ENCODE measurements around the gene MPRIP.

The MPRIP gene

DNA sequence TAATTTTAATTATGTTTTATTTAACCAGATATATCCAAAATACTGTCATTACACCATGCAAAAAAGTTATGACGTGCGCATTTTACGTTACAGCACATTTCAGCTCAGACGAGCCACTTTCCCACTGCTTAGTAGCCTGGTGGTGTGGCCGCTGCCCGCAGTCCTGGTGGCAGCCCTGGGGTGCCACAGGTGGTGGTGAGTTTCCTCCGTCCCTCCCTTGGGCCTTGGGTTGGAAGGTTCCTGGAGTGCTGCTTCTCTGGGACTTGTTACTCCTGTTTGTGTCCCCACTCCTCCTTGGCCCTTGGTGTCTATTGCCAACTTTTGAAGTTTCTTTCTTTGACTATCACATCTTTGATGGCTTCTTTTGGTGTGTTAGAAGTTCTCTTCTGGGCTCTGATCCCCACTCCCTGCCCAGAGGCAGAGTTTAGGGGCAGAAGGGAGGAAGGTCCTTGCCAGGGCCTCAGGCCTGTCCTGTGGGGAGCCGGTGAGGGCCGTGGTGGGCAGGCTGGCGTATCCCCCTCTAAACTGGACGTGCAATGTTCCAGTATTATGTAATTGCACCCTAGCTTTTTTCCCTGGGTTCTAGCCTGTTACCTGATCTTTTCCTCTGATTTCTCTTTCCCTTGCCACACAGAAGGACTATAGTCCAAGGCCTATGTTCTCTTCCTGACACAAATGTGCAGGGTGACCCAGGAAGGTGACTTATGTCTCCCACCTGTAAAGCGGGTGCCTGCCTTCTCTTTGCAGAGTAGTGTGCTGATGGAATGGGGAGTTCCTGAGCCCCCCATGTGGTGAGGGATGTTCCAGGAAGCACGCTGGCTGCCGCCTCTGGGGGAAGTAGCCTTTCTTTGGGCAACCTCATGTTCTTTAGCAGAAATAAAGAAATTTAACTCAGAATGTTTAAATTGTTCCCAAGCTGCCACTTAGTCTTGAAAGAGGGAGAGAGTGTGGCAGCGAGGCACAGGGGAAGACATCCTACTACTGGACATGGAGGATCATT, 8.4 kb downstream of the MPRIP start:
- Histone ChIP-seq H3K4me1 (ENCODE audit: insufficient read depth, low read length) (no peaks in the 10 kb centered on the region), H3K27me3 (ENCODE audit: insufficient read depth, low read length) (no peaks in the 10 kb centered on the region), H3K9me3 (ENCODE audit: insufficient read depth, low read depth, low read length) (no peaks in the 10 kb centered on the region), H3K4me3 (ENCODE audit: low read length) (no peak overlapping the region), H3K9ac (ENCODE audit: low read depth, low read length) (no peak overlapping the region), H3K36me3 (ENCODE audit: insufficient read depth, low read depth, low read length) (no peaks in the 10 kb centered on the region), H3K27ac (ENCODE audit: low read length) (no peak overlapping the region)

GRCh38 chr17:17051380-17051779, 9.1 kb downstream of the MPRIP start:
- no peaks in the 10 kb centered on the region for H3K9me3 ChIP-seq (ENCODE audit: insufficient read depth, low read depth, low read length)
- no peak overlapping the region for H3K9ac ChIP-seq (ENCODE audit: low read depth, low read length)
- H3K27ac ChIP-seq (ENCODE audit: low read length) = no peak overlapping the region
- no peak overlapping the region for H3K4me3 ChIP-seq (ENCODE audit: low read length)
- H3K36me3 ChIP-seq (ENCODE audit: insufficient read depth, low read depth, low read length) = no peaks in the 10 kb centered on the region
- no peaks in the 10 kb centered on the region for H3K27me3 ChIP-seq (ENCODE audit: insufficient read depth, low read length)
- no peaks in the 10 kb centered on the region for H3K4me1 ChIP-seq (ENCODE audit: insufficient read depth, low read length)

DNA sequence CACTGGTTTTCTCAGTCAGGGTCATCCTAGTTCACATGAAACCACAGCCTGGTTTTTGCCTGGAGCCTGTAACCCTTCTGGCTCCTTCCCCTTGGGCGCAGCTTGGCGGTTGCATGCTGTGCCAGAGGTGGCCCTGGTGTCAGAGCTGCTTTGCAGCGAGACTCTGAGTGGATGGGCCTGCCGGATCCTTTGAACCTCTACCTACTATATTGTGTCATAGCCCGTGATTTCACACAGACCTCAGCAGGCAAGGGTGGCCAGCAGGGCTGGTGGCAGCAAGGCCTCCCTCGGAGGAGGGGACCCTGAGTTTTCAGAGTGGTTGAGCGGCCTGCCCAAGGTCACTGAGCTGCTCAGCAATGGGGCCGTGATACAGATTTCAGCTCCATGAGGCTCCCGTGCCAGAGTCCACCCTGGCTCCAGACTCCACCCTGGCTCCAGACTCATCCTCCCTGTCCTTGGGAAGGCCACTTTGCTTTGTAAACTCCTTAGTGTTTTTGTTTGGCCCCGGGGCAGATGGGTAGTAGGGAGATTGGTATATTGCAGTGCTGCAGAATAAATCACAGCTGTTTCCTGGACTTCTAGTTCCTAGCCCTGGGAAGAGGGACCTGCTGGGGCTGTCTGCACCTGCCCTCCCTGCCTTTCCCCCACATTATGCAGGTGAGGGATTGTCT, 9.7 kb downstream of the MPRIP start:
- no peak overlapping the region for H3K9ac ChIP-seq (ENCODE audit: low read depth, low read length)
- H3K36me3 ChIP-seq (ENCODE audit: insufficient read depth, low read depth, low read length) = no peaks in the 10 kb centered on the region
- H3K4me1 ChIP-seq (ENCODE audit: insufficient read depth, low read length) = no peaks in the 10 kb centered on the region
- H3K27me3 ChIP-seq (ENCODE audit: insufficient read depth, low read length) = no peaks in the 10 kb centered on the region
- H3K9me3 ChIP-seq (ENCODE audit: insufficient read depth, low read depth, low read length) = no peaks in the 10 kb centered on the region
- H3K4me3 ChIP-seq (ENCODE audit: low read length) = no peak overlapping the region
- no peak overlapping the region for H3K27ac ChIP-seq (ENCODE audit: low read length)

DNA sequence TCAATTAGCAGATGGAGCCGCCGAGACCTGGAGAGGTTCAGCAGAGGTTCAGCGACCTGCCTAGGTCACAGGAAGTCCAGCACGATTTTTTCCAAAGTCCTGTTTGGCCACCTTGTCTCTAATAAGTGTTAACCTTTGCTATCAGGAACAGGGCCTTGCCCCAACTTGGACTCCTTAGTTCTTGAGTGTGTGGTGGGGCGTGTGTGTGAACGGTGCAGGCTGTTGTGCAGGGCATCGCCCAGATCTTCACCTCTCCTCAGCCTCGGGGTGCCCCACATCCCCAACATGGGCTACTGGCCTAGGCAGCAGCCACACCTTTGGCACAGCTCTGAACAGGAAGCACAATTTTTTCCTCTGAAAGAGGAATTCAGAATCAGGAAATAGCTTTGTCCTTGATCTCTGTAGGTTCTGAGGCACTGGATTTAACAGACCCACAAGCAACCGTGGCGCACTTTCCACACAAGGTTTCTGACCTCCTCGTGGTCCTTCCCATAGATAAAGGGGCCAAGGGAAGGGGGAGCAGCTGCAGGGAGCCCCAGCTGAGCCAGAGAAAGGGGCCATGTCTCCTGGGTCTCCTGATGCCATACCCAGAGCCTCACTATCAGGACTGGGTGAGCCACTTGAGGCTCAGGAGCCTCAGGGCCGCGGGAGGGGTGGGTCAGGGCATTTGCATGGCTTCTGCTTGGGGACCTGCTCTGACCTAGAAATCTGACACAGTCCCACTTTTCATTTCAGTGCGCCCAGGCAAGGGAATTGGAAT, 10.4 kb downstream of the MPRIP start:
- Histone ChIP-seq H3K27me3 (ENCODE audit: insufficient read depth, low read length) (no peaks in the 10 kb centered on the region), H3K9ac (ENCODE audit: low read depth, low read length) (no peak overlapping the region), H3K27ac (ENCODE audit: low read length) (no peak overlapping the region), H3K9me3 (ENCODE audit: insufficient read depth, low read depth, low read length) (no peaks in the 10 kb centered on the region), H3K36me3 (ENCODE audit: insufficient read depth, low read depth, low read length) (no peaks in the 10 kb centered on the region), H3K4me1 (ENCODE audit: insufficient read depth, low read length) (no peaks in the 10 kb centered on the region), H3K4me3 (ENCODE audit: low read length) (no peak overlapping the region)

DNA sequence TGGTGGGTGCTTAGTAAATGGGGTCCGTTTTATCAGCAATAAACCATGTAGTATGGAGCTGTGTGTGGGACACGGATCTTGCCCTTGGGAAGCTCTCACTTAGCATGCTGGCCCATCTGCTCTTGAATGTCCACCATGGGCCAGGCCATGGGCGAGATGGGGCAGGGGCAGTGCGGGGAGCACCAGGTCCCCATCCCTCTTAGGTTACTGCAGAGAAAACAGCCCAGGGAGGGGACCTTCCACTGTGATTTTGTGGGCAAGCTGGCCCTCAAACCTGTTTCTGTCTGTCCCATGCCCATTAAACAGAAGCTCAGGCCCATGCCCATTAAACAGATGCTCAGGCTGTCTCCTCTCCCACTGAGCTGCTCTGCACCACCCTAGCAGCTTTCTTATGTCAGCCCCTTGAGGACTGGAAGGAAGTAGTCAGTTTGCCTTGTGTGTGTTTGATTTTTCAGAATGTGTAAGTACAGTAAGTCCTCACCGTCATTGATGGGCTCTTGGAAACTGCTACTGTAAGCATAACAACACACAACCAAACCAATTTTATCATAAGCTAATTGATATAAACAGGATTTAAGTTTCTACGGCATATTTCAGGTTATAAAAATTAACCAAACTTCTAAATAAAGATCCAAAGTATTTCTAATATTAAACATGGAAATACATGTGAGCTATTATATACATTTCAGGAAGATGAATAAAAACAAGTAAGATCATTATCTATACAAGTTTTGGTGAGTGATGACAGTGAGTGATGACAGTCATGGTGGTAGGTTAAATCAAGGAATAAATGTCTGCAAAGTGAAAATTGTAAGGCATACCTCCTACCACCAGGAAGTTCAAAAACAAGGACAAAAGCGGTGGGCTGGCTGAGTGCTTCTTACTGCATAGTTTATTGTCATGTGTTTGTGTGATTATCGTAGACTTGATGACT, 11.5 kb downstream of the MPRIP start:
- Histone ChIP-seq H3K9ac (ENCODE audit: low read depth, low read length) (no peak overlapping the region), H3K4me1 (ENCODE audit: insufficient read depth, low read length) (no peaks in the 10 kb centered on the region), H3K4me3 (ENCODE audit: low read length) (no peak overlapping the region), H3K9me3 (ENCODE audit: insufficient read depth, low read depth, low read length) (no peaks in the 10 kb centered on the region), H3K27ac (ENCODE audit: low read length) (no peak overlapping the region), H3K36me3 (ENCODE audit: insufficient read depth, low read depth, low read length) (no peaks in the 10 kb centered on the region), H3K27me3 (ENCODE audit: insufficient read depth, low read length) (no peaks in the 10 kb centered on the region)

- H3K9me3 ChIP-seq (ENCODE audit: insufficient read depth, low read depth, low read length) = no peaks in the 10 kb centered on the region
- H3K27ac ChIP-seq (ENCODE audit: low read length) = no peak overlapping the region
Measured at GRCh38 chr17:17054636-17055035, 12.4 kb downstream of the MPRIP start.

GRCh38 chr17:17055286-17056155, 13.3 kb downstream of the MPRIP start:
- H3K4me3 ChIP-seq (ENCODE audit: low read length) = no peak overlapping the region
- H3K27ac ChIP-seq (ENCODE audit: low read length) = no peak overlapping the region
- H3K36me3 ChIP-seq (ENCODE audit: insufficient read depth, low read depth, low read length) = no peaks in the 10 kb centered on the region
- no peaks in the 10 kb centered on the region for H3K9me3 ChIP-seq (ENCODE audit: insufficient read depth, low read depth, low read length)
- H3K4me1 ChIP-seq (ENCODE audit: insufficient read depth, low read length) = no peaks in the 10 kb centered on the region
- no peak overlapping the region for H3K9ac ChIP-seq (ENCODE audit: low read depth, low read length)
- no peaks in the 10 kb centered on the region for H3K27me3 ChIP-seq (ENCODE audit: insufficient read depth, low read length)

More at GRCh38 chr17:17054636-17055035, 12.4 kb downstream of the MPRIP start:
- Histone ChIP-seq H3K9ac (ENCODE audit: low read depth, low read length) (no peak overlapping the region), H3K27me3 (ENCODE audit: insufficient read depth, low read length) (no peaks in the 10 kb centered on the region), H3K36me3 (ENCODE audit: insufficient read depth, low read depth, low read length) (no peaks in the 10 kb centered on the region), H3K4me1 (ENCODE audit: insufficient read depth, low read length) (no peaks in the 10 kb centered on the region), H3K4me3 (ENCODE audit: low read length) (no peak overlapping the region)

- H3K4me3 ChIP-seq (ENCODE audit: low read length) = no peak overlapping the region
- no peak overlapping the region for H3K9ac ChIP-seq (ENCODE audit: low read depth, low read length)
- no peaks in the 10 kb centered on the region for H3K36me3 ChIP-seq (ENCODE audit: insufficient read depth, low read depth, low read length)
- no peak overlapping the region for H3K27ac ChIP-seq (ENCODE audit: low read length)
- no peaks in the 10 kb centered on the region for H3K27me3 ChIP-seq (ENCODE audit: insufficient read depth, low read length)
- H3K9me3 ChIP-seq (ENCODE audit: insufficient read depth, low read depth, low read length) = no peaks in the 10 kb centered on the region
- no peaks in the 10 kb centered on the region for H3K4me1 ChIP-seq (ENCODE audit: insufficient read depth, low read length)
Measured at GRCh38 chr17:17056156-17056539, 13.9 kb downstream of the MPRIP start.

- Histone ChIP-seq H3K27ac (ENCODE audit: low read length) (no peak overlapping the region), H3K27me3 (ENCODE audit: insufficient read depth, low read length) (no peaks in the 10 kb centered on the region), H3K4me3 (ENCODE audit: low read length) (no peak overlapping the region), H3K4me1 (ENCODE audit: insufficient read depth, low read length) (no peaks in the 10 kb centered on the region), H3K36me3 (ENCODE audit: insufficient read depth, low read depth, low read length) (no peaks in the 10 kb centered on the region), H3K9ac (ENCODE audit: low read depth, low read length) (no peak overlapping the region), H3K9me3 (ENCODE audit: insufficient read depth, low read depth, low read length) (no peaks in the 10 kb centered on the region)
Measured at GRCh38 chr17:17057057-17057551, 14.8 kb downstream of the MPRIP start.

GRCh38 chr17:17058304-17058703, 16.0 kb downstream of the MPRIP start:
- no peak overlapping the region for H3K9ac ChIP-seq (ENCODE audit: low read depth, low read length)
- H3K4me1 ChIP-seq (ENCODE audit: insufficient read depth, low read length) = no peaks in the 10 kb centered on the region
- no peaks in the 10 kb centered on the region for H3K27me3 ChIP-seq (ENCODE audit: insufficient read depth, low read length)
- H3K9me3 ChIP-seq (ENCODE audit: insufficient read depth, low read depth, low read length) = no peaks in the 10 kb centered on the region
- peaks cover 3% of the 10 kb centered on the region; the same call in 1 of the 2 replicates for H3K36me3 ChIP-seq (ENCODE audit: insufficient read depth, low read depth, low read length)
- H3K27ac ChIP-seq (ENCODE audit: low read length) = no peak overlapping the region
- no peak overlapping the region for H3K4me3 ChIP-seq (ENCODE audit: low read length)
